ENCODE data around the gene ARID3A.

GRCh38 chr19:896434-896833 lies 29.4 kb upstream of the ARID3A start:
- no peak for TF ChIP-seq CTCF (IDR thresholded peaks at IDR 0.05)
- no peak for TF ChIP-seq POLR2A (IDR thresholded peaks at IDR 0.05)
